Measurements from ENCODE around the gene DUSP12. TPM values are rescaled to one million over a fixed set of nuclear protein-coding genes. Genes with fewer than 3 reads are reported as not detected.

DUSP12 gene
- polyA plus RNA-seq, 3 donors: 36.6 to 52.7 (median 46.2) TPM

GRCh38 chr1:161805399-161806197 lies 56.0 kb downstream of the DUSP12 start:
- no peak for DNase-seq

Other genes with a start within 250 kb of the DUSP12 start
- 1 to 10 TPM; 4.3 to 4.9 (median 4.7) TPM for gene FCGR2A, start 244.3 kb upstream of the DUSP12 start, polyA plus RNA-seq (ENCODE audit: insufficient read length in 3 of 3)
- gene HSPA6, start 225.2 kb upstream of the DUSP12 start, polyA plus RNA-seq (ENCODE audit: insufficient read length in 3 of 3): under 1 TPM; 0.27 to 0.70 (median 0.57) TPM
- gene FCGR3A, start 200.0 kb upstream of the DUSP12 start, polyA plus RNA-seq (ENCODE audit: insufficient read length in 3 of 3): 1 to 10 TPM; 1.7 to 1.8 (median 1.8) TPM
- under 1 TPM in 2 of 3 donors, not detected in 1; 0.25 to 0.38 TPM for gene FCGR3B, start 118.6 kb upstream of the DUSP12 start, polyA plus RNA-seq (ENCODE audit: insufficient read length in 3 of 3)
- under 1 TPM; 0.47 to 0.84 (median 0.47) TPM for gene FCGR2B, start 86.6 kb upstream of the DUSP12 start, polyA plus RNA-seq (ENCODE audit: insufficient read length in 3 of 3)
- gene FCRLA, start 42.6 kb upstream of the DUSP12 start, polyA plus RNA-seq (ENCODE audit: insufficient read length in 3 of 3): under 1 TPM in 1 of 3 donors, not detected in 2; 0.24 TPM
- 1 to 10 TPM; 5.4 to 6.1 (median 5.9) TPM for gene FCRLB, start 28.2 kb upstream of the DUSP12 start, polyA plus RNA-seq (ENCODE audit: insufficient read length in 3 of 3)
- 10 to 100 TPM; 26.6 to 32.6 (median 27.5) TPM for gene ATF6, start 16.5 kb downstream of the DUSP12 start, polyA plus RNA-seq (ENCODE audit: insufficient read length in 3 of 3)

Data from renal pelvis (tissue), 4 donors.